Activated CD4-positive, CD25-positive, alpha-beta regulatory T cell treated with anti-CD3 and anti-CD28 coated beads, Interleukin-2, amount 50 U/mL, for 24 hours (primary cell): Measurements from ENCODE around the gene PACSIN3.
"Not testable (repeated sequence)": the region's sequence is repeated elsewhere in the genome, so short reads cannot be mapped to it uniquely, and the experiment has no call there.

Experiments
- ATAC-seq, 2 donors: fragments of 150-1000 bp; cut with Tn5 transposase; one replicate each; pipeline ENCODE4 v1.10.0; 2021; ENCODE audit warnings: mild to moderate bottlenecking in 1 of 2, moderate library complexity in 1 of 2

PACSIN3 gene

DNA sequence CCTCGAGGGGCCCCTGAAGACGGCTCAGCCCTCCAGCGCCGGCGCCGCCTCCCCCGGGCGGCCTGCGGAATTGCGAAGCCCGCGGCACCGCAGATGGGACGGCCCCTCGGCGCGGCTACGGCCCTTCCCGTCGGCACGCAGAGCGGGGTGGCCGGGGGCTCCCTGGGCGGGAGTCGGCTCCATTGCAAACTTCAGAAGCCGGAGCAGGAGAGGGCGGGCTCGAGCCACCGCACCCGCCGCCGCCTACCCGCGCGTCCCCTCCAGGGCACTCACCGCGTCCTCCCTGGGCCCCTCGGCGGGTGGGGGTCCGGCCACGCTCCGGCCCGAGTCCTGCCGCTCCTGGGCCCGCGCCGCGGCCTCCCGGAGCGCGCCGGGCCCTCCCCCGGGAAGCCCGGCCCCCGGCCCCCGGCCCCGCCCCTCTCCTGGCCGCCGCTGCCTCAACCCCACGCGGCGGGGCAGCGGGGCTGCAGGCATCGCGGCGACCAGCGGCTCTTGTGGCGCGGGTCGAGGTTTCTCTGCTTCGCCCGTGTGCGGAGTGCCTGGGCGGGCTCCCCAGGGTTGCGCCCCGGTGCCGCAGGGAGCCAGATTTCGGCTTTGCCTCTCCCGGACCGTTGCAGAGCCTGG is at the start of gene PACSIN3:
Gene PACSIN3 (minus strand): TSS at position 359 of the 624 bp plus-strand sequence. CDS start 3,707 bp downstream, outside the sequence.
- peak; percentile 66 to 73 for ATAC-seq

DNA sequence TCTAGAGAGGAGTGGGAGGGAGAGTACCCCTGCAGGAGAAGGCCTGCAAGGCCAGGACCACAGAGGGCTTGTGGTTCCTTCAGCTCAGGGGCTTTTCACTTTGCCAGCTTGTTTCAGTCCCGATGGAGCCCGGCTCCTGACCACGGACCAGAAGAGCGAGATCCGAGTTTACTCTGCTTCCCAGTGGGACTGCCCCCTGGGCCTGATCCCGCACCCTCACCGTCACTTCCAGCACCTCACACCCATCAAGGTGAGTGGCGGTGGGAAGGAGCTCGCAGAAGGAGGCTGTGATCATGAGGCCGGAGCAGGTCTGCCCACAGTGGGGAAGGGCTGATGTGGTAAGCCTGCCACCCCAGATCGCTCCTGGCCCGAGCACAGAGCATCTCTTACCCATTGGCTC is 48.9 kb upstream of the PACSIN3 start:
- ATAC-seq, result no peak

DNA sequence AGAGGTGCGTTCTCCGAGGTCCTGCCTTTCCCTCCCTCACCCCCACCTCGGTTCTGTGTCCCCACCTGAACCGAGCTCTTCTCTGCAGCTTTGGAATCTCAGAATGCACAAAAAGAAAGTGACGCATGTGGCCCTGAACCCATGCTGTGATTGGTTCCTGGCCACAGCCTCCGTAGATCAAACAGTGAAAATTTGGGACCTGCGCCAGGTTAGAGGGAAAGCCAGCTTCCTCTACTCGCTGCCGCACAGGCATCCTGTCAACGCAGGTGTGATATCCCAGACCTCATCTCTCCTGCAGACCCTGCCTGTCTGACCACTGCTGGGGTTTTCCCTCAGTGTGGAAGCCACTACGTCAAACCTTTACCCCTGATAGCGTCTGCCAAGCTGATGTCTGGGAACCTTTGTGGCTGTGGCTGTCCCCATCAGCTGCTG is 48.5 kb upstream of the PACSIN3 start:
- ATAC-seq, result peak; percentile 41

DNA sequence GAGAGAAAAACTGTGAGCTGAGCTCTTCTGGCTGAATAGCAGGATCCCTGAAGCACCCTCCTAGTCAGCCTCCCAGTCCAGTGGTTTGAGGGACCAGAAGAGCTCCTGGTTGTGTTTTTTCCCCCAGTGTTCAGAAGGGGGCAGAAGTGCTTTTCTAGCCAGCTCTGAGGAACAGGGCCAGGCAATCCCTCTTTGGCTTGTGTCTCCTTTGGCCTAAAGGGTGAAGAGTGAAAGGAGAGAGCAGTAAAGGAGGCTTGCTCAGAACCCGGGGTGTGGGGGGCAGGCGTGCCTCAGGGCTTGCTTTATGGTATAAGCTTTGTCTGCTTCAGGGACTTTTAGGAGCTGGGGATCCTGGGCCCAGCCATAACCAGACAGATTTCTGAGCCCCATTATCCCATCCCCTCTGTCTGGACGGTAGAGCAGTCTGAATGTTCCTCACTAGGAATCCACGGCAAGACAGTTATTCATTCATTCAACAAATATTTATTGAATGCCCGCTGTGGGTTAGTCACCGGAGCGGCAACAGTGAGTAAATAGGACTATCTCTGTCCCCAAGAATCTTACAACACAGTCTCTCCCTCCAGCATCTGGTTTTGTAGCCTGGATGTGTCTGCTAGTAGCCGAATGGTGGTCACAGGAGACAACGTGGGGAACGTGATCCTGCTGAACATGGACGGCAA is 47.9 kb upstream of the PACSIN3 start:
- peak in 1 of 2 donors; percentile 48 for ATAC-seq

DNA sequence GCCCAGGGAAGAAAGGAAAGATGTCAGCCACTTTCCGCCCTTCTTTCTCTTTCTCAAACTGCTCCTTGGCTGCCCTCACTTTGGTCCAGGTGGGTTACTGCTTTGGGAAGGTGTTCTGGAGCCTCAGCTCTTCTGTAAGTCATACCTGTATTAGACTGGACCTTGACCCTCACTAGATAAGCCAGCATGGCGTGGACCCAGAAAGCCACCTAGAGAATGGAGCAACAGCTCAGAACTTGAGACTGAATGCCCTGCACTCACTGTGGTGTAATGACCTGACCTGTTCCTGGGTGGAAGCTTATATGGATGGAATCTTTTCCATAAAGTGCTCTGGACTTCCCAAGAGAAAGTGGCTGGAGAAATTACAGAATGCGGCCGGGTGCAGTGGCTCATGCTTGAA is 46.8 kb upstream of the PACSIN3 start:
- no peak for ATAC-seq

DNA sequence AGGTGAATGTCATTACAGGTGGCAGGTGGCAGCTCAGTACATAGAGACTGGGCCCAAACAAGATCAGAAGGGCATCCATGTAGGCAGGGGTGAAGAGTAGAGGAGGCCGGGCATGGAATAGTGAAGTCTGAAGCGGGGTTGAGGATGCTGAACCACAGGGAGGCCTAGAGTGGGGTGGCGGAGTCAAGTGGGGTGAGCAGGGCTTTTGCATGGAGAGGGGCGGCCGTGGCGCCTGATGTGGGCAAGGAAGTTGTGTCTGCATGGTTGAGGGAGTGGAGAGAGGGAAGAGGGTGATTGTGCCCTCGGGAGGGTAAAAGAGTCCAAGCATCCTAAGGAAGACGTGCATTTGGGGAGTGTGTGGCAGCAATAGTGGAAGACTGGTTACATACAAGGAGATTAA is 42.9 kb upstream of the PACSIN3 start:
- ATAC-seq, result no peak

DNA sequence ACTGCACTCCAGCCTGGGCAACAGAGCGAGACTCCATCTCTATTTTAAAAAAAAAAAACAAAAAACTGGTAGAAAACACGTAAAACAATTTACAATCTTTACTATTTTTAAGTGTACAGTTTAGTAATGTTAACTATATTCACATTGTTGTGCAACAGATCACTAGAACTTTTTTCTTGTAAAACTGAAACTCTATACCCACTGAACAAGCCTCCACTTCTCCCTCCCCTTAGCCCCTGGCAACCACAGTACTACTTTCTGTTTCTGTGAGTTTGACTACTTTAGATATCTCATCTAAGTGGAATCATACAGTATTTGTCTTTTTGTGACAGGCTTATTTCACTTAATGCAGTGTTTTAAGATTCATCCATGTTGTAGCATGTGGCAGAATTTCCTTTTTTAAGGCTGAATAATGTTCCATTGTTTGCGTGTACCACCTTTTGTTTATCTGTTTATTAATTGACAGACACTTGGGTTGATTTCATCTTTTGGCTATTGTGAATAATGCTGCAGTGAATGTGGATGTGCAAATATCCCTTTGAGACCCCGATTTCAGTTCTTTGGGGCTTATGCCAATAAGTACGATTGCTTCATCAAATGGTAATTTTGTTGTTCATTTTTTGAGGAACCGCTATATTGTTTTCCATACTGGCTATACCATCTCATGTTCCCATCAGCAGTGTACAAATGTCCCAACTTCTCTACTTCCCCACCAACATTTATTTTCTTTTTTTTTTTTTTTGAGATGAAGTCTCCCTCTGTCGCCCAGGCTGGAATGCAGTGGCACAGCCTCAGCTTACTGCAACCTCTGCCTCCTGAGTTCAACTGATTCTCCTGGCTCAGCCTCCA is 39.5 kb upstream of the PACSIN3 start:
- ATAC-seq, result peak; percentile 99 to 100

DNA sequence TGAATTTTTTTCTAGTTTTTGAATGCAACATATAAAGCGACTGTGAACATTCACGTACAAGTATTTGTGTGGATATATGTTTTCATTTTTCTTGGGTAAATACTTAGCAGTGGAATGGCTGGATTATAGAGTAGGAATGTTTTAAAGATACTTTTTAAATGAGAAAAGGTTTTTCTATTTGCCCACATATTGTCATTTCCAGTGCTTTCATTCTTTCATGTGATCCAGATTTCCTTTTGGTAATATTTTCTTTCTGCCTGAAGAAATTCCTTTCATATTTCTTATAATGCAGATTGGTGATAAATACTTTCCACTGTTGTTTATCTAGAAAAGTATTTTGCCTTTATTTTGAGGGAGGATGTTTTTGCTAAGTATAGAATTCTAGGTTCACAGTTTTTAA is 36.5 kb upstream of the PACSIN3 start:
- ATAC-seq, result no peak

DNA sequence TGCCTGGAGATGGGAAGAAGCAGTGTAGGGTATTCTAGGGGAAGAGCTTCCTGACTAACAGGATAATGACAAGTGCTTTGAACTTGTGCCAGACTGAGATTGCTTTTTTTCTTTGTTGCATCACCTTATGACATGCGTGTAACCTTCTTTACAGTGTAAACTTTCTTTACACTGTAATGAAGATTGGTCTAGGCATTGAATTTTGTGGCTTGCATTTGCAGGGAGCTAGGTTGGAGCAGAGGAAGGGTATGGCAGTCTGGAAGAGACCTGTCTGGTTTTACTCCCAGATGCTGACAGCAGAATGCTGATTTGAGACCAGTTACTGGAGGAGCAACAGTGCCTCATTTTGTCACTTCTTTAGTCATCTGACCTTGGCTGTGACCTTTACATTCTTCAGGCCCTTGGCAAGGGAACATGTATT is 34.2 kb upstream of the PACSIN3 start:
- ATAC-seq, result peak in 1 of 2 donors; percentile 14

DNA sequence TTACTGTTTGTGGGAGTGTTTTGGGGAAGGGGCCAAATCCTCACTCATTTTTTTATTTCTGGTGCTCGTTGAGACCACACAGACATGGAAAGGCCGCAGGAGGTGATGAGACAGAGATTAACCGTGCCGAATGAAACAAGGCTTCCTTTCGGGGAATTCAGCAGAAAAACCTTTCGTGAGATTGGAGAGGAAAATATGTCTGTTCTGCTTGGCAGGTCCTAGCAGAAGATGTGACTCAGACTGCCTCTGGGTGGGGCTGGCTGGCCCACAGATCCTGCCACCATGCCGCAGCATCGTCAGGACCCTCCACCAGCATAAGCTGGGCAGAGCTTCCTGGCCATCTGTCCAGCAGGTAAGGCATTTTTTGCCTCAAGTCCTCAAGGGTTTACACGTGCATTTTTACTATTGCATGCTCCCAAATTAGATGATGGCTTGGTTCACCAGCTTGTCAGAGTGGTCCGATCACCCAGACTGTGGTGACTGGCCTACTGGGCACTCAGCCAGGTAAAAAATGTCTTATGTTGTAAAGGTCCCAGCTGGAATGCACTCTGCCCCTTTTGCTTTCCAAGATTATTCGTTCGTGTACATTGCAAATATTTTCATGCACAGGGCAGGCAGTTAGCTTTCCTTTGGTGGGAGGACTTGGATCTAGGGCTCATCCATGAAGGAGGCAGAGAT is 30.0 kb upstream of the PACSIN3 start:
- ATAC-seq, result peak; percentile 52 to 64

DNA sequence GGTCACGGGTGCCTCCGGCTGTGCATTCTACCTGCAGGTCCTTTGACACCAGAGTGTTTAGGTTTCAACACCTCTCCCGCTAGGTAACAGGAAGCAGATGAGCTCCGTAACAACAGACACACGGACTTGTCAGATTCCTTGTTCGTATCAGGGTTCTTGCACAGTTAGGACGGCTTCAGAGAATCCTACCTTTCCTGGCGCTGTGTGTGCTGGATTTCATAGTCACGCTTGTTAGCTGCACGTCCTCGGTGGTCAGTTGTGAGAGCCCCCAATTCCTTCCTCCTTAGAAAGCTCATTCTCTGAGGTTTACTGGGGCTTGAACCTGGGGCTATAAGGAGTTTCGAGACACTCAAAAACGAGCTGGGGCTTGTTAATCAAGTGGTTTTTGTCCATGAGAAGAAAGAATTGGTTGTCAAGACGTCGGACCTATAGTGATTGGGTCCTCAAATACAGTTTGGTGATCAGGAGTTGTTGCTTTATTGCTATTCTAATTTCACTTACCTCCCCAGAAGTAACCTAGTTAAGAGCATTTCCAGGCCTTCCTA is 29.2 kb upstream of the PACSIN3 start:
- no peak for ATAC-seq

DNA sequence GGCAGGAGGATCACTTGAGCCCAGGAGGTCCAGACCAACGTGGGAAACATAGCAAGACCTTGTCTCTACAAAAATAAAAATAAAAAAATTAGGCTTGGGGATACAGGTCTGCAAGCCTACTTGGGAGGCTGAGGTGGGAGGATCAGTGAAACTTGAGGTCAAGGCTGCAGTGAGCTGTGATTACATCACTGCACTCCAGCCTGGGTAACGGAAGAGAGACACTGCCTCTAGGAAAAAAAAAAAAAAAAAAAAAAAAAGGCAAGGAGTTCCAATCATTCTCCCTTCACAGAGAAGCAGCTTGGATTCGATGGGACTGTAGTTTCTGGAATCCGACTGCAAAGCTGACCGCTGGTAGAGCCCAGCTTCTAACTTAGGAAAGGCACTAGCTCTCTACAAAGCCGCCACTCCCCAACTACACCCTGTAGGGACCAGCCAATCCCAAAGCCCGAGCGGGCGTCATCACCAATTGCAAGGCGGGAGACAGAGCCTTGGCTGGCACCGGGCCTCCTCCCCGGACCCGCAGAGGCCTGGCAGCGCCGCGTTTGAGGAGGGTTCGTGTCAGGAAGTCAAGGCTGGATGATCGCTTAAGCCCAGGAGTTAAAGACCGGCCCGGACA is 27.8 kb upstream of the PACSIN3 start:
- ATAC-seq, result peak; percentile 74 to 77

DNA sequence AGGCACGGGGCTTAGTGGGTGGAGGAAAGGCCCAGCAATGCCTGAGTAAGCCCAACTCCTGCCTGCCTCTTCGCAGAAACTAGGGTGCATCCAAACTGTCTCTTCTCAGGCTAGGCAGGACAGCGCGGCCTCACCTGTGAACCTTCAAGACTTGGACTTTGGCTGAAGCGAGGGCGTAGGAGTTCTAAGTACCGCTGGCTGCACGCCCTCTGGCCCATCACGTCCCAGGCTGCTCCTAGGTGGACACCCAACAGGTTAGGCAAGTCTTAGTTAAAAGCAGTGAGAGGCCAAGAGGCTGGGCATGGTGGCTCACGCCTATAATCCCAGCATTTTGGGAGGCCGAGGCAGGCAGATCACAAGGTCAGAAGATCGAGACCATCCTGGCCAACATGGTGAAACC is 26.7 kb upstream of the PACSIN3 start:
- ATAC-seq, result no peak

DNA sequence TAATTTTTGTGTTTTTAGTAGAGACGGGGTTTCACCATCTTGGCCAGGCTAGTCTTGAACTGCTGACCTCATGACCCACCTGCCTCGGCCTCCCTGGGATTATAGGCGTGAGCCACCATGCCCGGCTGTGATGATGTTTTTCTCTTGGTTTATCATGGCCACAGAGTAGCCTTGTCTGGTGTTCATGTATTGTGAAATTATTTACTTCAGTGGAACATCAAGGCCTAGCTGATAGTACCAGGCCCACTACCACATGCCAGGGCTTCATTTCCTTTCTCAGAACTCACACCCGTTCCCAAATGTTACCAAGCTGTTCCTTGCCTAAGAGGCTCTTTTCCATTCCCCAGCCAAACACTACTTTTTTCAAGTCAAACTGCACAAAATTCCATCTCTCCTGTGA is 22.4 kb upstream of the PACSIN3 start:
- ATAC-seq, result no peak

DNA sequence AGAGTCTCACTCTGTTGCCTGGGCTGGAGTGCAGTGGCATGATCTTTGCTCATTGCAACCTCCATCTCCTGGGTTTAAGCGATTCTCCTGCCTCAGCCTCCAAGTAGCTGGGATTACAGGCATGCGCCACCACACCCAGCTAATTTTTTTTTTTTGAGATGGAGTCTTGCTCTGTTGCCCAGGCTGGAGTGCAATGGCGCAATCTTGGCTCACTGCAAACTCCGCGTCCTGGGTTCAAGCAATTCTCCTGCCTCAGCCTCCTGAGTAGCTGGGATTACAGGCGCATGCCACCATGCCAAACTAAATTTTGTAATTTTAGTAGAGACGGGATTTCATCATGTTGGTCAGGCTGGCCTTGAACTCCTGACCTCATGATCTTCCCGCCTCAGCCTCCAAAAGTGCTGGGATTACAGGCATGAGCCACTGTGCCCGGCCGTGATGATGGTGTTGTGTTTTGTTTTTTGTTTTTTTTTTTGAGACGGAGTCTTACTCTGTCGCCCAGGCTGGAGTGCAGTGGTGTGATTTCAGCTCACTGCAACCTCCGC is 21.8 kb upstream of the PACSIN3 start:
- not testable (repeated sequence) for ATAC-seq

DNA sequence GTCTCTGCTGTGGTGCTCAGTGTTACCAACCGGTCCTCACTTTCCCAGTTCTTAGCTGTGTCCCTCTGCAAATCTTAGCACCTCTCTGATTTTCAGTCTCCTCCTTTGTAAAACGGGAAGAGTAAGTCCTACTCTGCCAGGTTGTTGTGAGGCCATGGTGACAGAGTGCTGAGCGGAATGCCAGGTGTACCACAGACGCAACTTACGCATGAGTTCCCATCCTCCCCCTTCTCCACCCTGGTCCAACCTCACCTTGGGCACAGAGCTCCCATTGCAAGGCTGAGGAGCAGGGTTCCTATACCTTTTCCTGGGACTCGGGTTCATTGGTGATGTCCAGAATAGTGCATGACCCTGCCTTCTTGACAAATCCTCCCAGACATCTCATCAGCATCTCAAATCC is 21.2 kb upstream of the PACSIN3 start:
- no peak for ATAC-seq

DNA sequence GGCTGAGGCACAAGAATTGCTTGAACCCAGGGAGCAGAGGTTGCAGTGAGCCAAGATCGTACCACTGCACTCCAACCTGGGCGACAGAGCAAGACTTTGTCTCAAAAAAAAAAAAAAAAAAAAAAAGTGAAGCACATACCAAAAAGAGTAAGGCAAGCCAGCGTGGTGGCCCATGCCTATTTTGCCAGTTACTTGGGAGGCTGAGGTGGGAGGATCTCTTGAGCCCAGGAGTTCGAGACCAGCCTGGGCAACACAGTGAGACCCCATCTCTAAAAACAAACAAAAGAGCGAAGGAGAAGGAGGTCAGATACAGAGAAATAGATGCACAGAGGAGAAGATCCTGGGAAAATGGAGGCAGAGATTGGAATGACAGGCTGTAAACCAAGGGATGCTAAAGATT is 20.3 kb upstream of the PACSIN3 start:
- not testable (repeated sequence) for ATAC-seq

DNA sequence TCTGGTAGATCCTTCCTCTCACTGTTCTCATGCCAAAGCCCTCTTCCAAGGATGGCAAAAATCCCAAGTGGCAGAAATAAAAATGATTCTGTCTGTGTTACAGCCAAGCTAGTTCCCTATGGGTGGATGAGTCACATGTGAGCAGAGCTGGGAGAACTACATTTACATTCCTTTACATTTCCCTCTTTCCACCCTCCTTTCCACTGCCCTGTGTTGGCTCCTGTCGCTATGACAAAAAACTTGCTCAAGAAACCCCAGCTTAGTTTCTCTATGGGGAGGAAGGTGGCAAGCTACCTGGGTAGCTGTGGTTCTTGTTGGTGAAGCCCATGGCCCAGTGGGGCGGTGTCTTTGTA is 18.4 kb upstream of the PACSIN3 start:
- ATAC-seq, result no peak

DNA sequence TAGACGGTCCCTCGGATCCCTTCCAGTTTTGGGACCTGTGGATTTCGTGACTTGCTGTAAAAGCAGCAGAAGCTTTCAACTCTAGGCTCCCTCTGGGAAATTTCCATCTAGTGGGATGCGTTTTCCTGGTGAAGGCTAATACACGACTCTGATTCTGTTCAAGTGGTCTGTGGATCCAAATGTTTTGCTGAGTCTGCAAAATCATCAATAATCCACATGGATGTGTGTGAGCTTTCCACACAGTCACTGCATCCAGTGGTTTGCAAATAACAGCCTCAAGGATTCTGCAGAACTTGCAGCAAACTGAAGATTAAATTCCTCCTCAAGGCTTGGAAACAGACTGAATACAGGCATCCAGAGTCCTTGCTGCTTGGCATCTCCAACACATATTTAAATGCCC is 16.3 kb upstream of the PACSIN3 start:
- no peak for ATAC-seq

DNA sequence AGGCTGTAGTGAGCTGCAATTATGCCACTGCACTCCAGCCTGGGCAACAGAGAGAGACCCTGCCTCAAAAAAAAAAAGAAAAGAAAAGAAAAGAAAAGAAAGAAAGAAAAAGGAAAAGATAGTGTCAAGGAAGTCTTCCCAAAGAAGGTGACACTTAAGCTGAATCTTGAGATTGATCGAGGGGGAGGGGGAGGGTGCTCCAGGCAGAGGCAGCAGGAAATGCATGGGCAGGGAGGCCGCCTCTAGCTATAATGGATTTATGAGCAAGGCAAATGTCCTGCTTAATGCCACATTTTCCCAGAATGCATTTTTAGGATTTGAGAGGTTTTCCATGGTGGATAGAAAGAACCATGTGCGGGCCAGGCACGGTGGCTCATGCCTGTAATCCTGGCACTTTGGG is 14.8 kb upstream of the PACSIN3 start:
- no peak for ATAC-seq

DNA sequence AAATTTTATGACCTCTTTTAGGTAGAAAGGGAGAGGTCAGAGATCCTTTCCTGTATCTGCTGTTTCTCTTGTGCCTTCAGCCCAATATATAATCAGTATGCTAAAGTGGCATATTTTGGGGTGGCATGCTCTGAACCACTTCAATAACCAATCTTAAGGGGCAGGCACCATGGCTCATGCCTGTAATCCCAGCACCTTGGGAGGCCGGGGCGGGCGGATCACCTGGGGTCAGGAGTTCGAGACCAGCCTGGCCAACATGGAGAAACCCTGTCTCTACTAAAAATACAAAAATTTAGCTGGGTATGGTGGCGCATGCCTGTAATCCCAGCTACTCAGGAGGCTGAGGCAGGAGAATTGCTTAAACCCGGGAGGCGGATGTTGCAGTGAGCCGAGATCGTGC is 11.9 kb upstream of the PACSIN3 start:
- ATAC-seq, result not testable (repeated sequence)

DNA sequence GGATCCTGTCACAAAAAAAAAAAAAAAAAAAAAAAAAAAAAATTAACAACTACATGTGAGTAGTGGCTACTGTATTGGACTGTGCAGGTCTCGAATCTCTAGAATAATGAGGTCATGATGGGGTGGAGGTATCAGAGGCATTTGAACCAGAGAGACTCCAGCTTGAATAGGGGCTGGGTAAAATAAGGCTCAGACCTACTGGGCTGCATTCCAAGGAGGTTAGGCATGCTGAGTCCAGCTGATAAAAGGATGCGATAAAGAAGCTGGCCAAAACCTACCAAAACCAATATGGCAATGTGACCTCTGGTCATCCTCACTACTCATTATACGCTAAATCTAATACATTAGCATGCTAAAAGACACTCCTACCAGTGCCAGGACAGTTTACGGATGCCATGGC is 5.9 kb upstream of the PACSIN3 start:
- no peak for ATAC-seq
